HFFc6 (cell line): ENCODE measurements around the gene RNF152. TPM values are rescaled to one million over a fixed set of nuclear protein-coding genes. Genes with fewer than 3 reads are reported as not detected.

Source experiments
- DNase-seq: peaks from one replicate; pipeline ENCODE4 v3.0.0-alpha.2; 2018
- H3K27ac Mint-ChIP-seq: 2 replicates; pipeline ENCODE4 v1.8.0; 2020; ENCODE audit warnings: mild to moderate bottlenecking, mixed read lengths
- H3K27me3 Mint-ChIP-seq: 2 replicates; pipeline ENCODE4 v1.8.0; 2021; ENCODE audit warnings: mild to moderate bottlenecking, moderate library complexity, mixed read lengths; ENCODE audit not compliant: insufficient read depth
- H3K36me3 Mint-ChIP-seq: 2 replicates; pipeline ENCODE4 v1.8.0; 2021; ENCODE audit warnings: low read depth, mixed read lengths
- H3K4me1 Mint-ChIP-seq: 2 replicates; pipeline ENCODE4 v1.8.0; 2020; ENCODE audit warnings: low read depth, mixed read lengths
- H3K4me3 Mint-ChIP-seq: 2 replicates; pipeline ENCODE4 v1.8.0; 2020; ENCODE audit warnings: mild to moderate bottlenecking, moderate library complexity, mixed read lengths
- H3K9me3 Mint-ChIP-seq: 2 replicates; pipeline ENCODE4 v1.8.0; 2020; ENCODE audit warnings: mild to moderate bottlenecking, mixed read lengths
- total RNA-seq, 6 experiments: library from RNA; stranded (reverse); fragmentation: NEBNext Ultra II Directional; extraction: Animal tissue kit (Norgen Biotek cat#: 25700); gene quantifications; 2 replicates in 1 of 6; 3 replicates in 5 of 6; pipeline ENCODE4 v1.2.3, GENCODE V29; 2021
- TF ChIP-seq, protein P1 (sequence below): fragments of 200-600 bp; sonication (generic); IDR thresholded peaks from 2 replicates; pipeline ENCODE4 v1.5.0; 2021; ENCODE audit warnings: antibody characterized with exemption, mild to moderate bottlenecking

RNF152 gene
- total RNA-seq, 6 experiments from 2014 or later: 44.3 to 68.4 (median 50.2) TPM

GRCh38 chr18:61876899-61877298 lies 15.9 kb downstream of the RNF152 start:
- Mint-ChIP-seq H3K4me1 (peaks cover 67% of the 10 kb centered on the region), H3K27me3 (no peaks in the 10 kb centered on the region; the same call in 1 of the 2 replicates), H3K36me3 (peaks cover 46% of the 10 kb centered on the region), H3K9me3 (no peaks in the 10 kb centered on the region), H3K4me3 (no peak overlapping the region), H3K27ac (no peak overlapping the region)
- DNase-seq: no peak
- TF ChIP-seq, protein P1, sequence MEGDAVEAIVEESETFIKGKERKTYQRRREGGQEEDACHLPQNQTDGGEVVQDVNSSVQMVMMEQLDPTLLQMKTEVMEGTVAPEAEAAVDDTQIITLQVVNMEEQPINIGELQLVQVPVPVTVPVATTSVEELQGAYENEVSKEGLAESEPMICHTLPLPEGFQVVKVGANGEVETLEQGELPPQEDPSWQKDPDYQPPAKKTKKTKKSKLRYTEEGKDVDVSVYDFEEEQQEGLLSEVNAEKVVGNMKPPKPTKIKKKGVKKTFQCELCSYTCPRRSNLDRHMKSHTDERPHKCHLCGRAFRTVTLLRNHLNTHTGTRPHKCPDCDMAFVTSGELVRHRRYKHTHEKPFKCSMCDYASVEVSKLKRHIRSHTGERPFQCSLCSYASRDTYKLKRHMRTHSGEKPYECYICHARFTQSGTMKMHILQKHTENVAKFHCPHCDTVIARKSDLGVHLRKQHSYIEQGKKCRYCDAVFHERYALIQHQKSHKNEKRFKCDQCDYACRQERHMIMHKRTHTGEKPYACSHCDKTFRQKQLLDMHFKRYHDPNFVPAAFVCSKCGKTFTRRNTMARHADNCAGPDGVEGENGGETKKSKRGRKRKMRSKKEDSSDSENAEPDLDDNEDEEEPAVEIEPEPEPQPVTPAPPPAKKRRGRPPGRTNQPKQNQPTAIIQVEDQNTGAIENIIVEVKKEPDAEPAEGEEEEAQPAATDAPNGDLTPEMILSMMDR: no peak

GRCh38 chr18:61870151-61870550 lies 22.7 kb downstream of the RNF152 start:
- peaks cover 74% of the 10 kb centered on the region for H3K4me1 Mint-ChIP-seq
- peak; percentile 11 for DNase-seq
- peak overlapping the region; percentile 60 for H3K27ac Mint-ChIP-seq

GRCh38 chr18:61869636-61870035 lies 23.2 kb downstream of the RNF152 start:
- Mint-ChIP-seq H3K4me1 (peaks cover 75% of the 10 kb centered on the region), H3K27me3 (peaks cover 2% of the 10 kb centered on the region; the same call in 1 of the 2 replicates)
- DNase-seq: no peak

More at GRCh38 chr18:61870151-61870550, 22.7 kb downstream of the RNF152 start:
- Mint-ChIP-seq H3K4me3 (no peak overlapping the region; the same call in 1 of the 2 replicates), H3K9me3 (no peaks in the 10 kb centered on the region), H3K27me3 (peaks cover 2% of the 10 kb centered on the region; the same call in 1 of the 2 replicates), H3K36me3 (peaks cover 33% of the 10 kb centered on the region)
- TF ChIP-seq, protein P1: no peak

DNA sequence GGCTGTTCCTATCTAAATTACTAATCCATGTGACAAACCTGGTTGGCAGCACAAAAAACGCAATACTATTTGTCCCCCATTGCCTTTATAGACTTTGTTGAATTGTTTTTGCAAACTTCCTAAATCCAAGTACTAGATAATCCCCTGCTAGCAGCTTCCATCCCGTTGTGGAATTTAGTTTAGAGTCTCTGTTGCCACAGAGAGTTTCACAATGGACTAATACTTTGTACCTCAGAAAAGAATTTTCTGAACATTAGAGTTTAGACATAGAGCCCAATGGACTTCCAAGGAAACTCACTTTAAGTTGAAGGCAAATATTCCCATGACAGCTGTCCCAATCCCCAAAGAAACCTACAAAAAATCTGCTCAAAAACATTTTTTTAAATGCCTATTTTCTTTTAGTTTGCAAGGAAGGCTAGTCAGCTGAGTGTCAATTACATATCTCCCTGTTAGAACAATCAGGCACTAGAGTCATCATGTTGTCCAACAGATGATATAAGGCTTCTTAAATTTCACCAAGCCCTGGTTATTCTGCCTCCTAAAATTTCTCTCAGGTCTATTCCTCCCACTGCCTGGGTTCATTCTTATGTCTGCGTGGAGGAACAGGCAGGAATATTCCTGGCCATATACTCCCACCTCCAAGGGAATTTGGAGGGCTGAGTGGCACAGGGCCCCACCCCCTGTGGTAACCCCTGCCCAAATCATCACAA lies 27.2 kb downstream of the RNF152 start:
- TF ChIP-seq, protein P1: no peak
- Mint-ChIP-seq H3K27ac (peak overlapping the region; percentile 81), H3K4me1 (peaks cover 78% of the 10 kb centered on the region), H3K27me3 (peaks cover 2% of the 10 kb centered on the region; the same call in 1 of the 2 replicates), H3K36me3 (peaks cover 26% of the 10 kb centered on the region), H3K9me3 (no peaks in the 10 kb centered on the region), H3K4me3 (no peak overlapping the region)
- peak; percentile 6 for DNase-seq

More at GRCh38 chr18:61869636-61870035, 23.2 kb downstream of the RNF152 start:
- TF ChIP-seq, protein P1: no peak
- Mint-ChIP-seq H3K27ac (peak overlapping the region; percentile 60), H3K9me3 (no peaks in the 10 kb centered on the region), H3K36me3 (peaks cover 33% of the 10 kb centered on the region), H3K4me3 (no peak overlapping the region)

- H3K27ac Mint-ChIP-seq: peak overlapping the region; percentile 63
- peaks cover 16% of the 10 kb centered on the region for H3K36me3 Mint-ChIP-seq
- TF ChIP-seq, protein P1: no peak
- H3K27me3 Mint-ChIP-seq: no peaks in the 10 kb centered on the region; the same call in 1 of the 2 replicates
- no peaks in the 10 kb centered on the region for H3K9me3 Mint-ChIP-seq
- no peak overlapping the region for H3K4me3 Mint-ChIP-seq
- H3K4me1 Mint-ChIP-seq: peaks cover 67% of the 10 kb centered on the region
- DNase-seq: no peak
These were observed 31.4 kb downstream of the RNF152 start for GRCh38 chr18:61861372-61861771.
